ENCODE results near the gene EBF3. TPM values are rescaled to one million over a fixed set of nuclear protein-coding genes. Genes with fewer than 3 reads are reported as not detected.

The EBF3 gene
- total and polyA plus RNA-seq, 9 of the 15 experiments (the other 6 are each of a cell fraction or from before 2014, with no cell fraction given) = not detected

DNA sequence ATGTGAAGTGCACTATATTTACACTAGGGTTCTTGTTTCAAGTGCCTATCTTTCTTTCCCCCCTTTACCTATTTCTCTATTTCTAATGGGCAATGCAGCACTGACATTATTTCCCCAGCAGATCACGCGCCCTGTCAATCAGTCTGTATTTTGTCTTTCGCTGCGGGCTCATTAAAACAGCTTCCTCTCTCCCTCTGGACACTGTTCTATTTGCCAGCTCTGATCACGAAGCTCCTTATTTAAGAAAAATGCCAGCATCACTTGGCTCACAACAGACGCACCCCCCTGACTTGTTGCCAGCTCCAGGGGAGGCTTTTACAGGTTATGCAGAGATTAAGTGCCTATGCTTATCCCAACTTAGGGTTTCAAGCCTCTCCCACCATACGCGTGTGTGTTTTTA is 78.5 kb downstream of the EBF3 start (continued):
- TF ChIP-seq NELFE (IDR thresholded peaks at IDR 0.05; ENCODE audit: insufficient read depth, insufficient read length) (no peak), MTF1 (CRISPR knock-in tag; IDR thresholded peaks at IDR 0.05; ENCODE audit: borderline replicate concordance) (no peak), SOX6 (IDR thresholded peaks at IDR 0.05) (no peak), POLR2H (tag; IDR thresholded peaks at IDR 0.05; ENCODE audit: low read depth) (no peak), PTBP1 (IDR thresholded peaks at IDR 0.05; ENCODE audit: low read depth, low read length) (no peak), RBM25 (IDR thresholded peaks at IDR 0.05; ENCODE audit: low read depth, low read length, severe bottlenecking) (no peak)
- TF ChIP-seq, protein P1, sequence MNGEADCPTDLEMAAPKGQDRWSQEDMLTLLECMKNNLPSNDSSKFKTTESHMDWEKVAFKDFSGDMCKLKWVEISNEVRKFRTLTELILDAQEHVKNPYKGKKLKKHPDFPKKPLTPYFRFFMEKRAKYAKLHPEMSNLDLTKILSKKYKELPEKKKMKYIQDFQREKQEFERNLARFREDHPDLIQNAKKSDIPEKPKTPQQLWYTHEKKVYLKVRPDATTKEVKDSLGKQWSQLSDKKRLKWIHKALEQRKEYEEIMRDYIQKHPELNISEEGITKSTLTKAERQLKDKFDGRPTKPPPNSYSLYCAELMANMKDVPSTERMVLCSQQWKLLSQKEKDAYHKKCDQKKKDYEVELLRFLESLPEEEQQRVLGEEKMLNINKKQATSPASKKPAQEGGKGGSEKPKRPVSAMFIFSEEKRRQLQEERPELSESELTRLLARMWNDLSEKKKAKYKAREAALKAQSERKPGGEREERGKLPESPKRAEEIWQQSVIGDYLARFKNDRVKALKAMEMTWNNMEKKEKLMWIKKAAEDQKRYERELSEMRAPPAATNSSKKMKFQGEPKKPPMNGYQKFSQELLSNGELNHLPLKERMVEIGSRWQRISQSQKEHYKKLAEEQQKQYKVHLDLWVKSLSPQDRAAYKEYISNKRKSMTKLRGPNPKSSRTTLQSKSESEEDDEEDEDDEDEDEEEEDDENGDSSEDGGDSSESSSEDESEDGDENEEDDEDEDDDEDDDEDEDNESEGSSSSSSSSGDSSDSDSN (IDR thresholded peaks at IDR 0.05; ENCODE audit: borderline replicate concordance in 1 of 2, low read depth in 2 of 2, low read length in 2 of 2) = no peak

DNA sequence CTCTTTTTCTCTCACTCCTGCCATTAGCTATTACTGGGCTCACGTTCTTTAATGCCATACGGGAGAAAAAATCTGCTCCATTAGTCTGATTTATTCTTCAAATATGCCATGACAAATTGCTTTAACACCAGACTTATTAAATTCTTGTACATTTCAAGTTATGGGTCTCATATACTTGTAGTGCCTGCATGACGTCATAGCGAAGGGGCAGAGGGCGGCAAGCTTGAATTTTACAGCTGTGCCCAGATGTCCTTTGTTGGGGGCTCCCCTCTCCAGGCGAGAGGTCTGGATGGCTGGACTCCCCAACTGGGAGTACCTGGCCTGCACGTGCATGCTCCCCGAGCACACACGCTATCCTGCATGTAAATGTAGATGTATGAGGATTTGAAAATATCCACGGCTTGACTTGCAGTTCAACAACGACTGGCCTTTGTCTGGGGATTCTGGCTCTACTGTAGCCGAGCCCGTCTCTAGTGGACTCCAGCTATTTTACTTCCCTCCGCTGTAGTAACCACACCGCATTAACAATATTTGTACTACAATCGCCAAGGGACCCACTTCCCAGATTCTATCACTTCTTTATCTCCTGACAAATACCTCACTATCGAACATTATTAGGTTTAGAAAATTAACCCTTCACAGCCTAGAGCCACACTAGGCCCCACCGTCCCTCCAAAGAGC is 79.5 kb downstream of the EBF3 start:
- H3K9me3 ChIP-seq (replicated peaks; ENCODE audit: control insufficient read depth, insufficient read depth, low read depth, low read length) = no peaks in the 10 kb centered on the region
- in situ Hi-C loops (cut with MboI) = no loop called here
- 3% methylated on average over 14 of the region's 18 CpGs for WGBS (ENCODE audit: insufficient coverage, low coverage, missing lambda C conversion rate)

More for the DNA sequence above, 79.5 kb downstream of the EBF3 start:
- H3K36me3 ChIP-seq (ENCODE audit: control insufficient read depth, insufficient read depth, low read length) = no peaks in the 10 kb centered on the region
- intact Hi-C loops (cut with micrococcal nuclease) = no loop called here
- H3K27ac ChIP-seq (ENCODE audit: extremely low read depth, low read depth, low read length) = no peak overlapping the region
- no peak overlapping the region for H2AFZ ChIP-seq (ENCODE audit: low read depth, low read length)
- TF ChIP-seq PPARD (CRISPR knock-in tag; IDR thresholded peaks at IDR 0.05) (no peak), ZNF133 (CRISPR knock-in tag; IDR thresholded peaks at IDR 0.05) (no peak), ZFP1 (CRISPR knock-in tag; IDR thresholded peaks at IDR 0.05) (no peak), C11orf30 (IDR thresholded peaks at IDR 0.05; ENCODE audit: low read depth) (no peak), ZNF212 (CRISPR knock-in tag; IDR thresholded peaks at IDR 0.05) (no peak), IFI16 (CRISPR knock-in tag; IDR thresholded peaks at IDR 0.05) (no peak), PTRF (tag; IDR thresholded peaks at IDR 0.05) (no peak), HSF4 (CRISPR knock-in tag; IDR thresholded peaks at IDR 0.05; ENCODE audit: borderline replicate concordance) (no peak), KDM5B (IDR thresholded peaks at IDR 0.05; ENCODE audit: insufficient replicate concordance, low read depth, low read length) (no peak), SMARCC2 (IDR thresholded peaks at IDR 0.05; ENCODE audit: low read depth) (no peak)
- TF ChIP-seq, protein P2, sequence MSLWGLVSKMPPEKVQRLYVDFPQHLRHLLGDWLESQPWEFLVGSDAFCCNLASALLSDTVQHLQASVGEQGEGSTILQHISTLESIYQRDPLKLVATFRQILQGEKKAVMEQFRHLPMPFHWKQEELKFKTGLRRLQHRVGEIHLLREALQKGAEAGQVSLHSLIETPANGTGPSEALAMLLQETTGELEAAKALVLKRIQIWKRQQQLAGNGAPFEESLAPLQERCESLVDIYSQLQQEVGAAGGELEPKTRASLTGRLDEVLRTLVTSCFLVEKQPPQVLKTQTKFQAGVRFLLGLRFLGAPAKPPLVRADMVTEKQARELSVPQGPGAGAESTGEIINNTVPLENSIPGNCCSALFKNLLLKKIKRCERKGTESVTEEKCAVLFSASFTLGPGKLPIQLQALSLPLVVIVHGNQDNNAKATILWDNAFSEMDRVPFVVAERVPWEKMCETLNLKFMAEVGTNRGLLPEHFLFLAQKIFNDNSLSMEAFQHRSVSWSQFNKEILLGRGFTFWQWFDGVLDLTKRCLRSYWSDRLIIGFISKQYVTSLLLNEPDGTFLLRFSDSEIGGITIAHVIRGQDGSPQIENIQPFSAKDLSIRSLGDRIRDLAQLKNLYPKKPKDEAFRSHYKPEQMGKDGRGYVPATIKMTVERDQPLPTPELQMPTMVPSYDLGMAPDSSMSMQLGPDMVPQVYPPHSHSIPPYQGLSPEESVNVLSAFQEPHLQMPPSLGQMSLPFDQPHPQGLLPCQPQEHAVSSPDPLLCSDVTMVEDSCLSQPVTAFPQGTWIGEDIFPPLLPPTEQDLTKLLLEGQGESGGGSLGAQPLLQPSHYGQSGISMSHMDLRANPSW (CRISPR knock-in tag; IDR thresholded peaks at IDR 0.05) = no peak
- H3K9ac ChIP-seq (ENCODE audit: insufficient read depth in 1 of 2, low read depth in 2 of 2, low read length in 2 of 2) = no peak overlapping the region
- no peaks in the 10 kb centered on the region for H3K79me2 ChIP-seq (ENCODE audit: control insufficient read depth, insufficient read depth, low read length)
- H4K20me1 ChIP-seq (replicated peaks; ENCODE audit: control insufficient read depth, insufficient read depth, low read length) = no peaks in the 10 kb centered on the region
- no peak for ATAC-seq
- no peaks in the 10 kb centered on the region for H3K9me1 ChIP-seq (ENCODE audit: control insufficient read depth, insufficient read depth, low read length)
- peaks cover 2 to 22% of the 10 kb centered on the region in 2 experiments; a peak in 4 of 5 replicates for H3K27me3 ChIP-seq (ENCODE audit: control insufficient read depth in 2 of 2, insufficient read depth in 2 of 2, low read length in 2 of 2)
- BruUV-seq (replicated peaks) = no TSS peak
- no peak overlapping the region for H3K4me3 ChIP-seq
- DNase-seq (ENCODE audit: extremely low read depth in 1 of 4, low spot score in 3 of 4) = no peak
- POLR2A ChIA-PET = no interaction called here
- no peak for FAIRE-seq
- CTCF ChIA-PET (ENCODE audit: low intra/inter-chr PET ratio) = no interaction called here
- no peak overlapping the region for H3K4me2 ChIP-seq (ENCODE audit: insufficient read depth, low read length)
- no peaks in the 10 kb centered on the region for H3K4me1 ChIP-seq (replicated peaks in 1 of 2; ENCODE audit: control insufficient read depth in 2 of 2, insufficient read depth in 2 of 2, low read length in 2 of 2)
